Neuronal stem cell (in vitro differentiated cells): ENCODE results near the gene CDH13.

ENCODE experiments used
- DNase-seq: peaks from one replicate; pipeline ENCODE4 v3.0.0-alpha.2; 2013; ENCODE audit warnings: low spot score
- H2AFZ ChIP-seq: one replicate; pipeline ENCODE4 v1.6.1; 2013; ENCODE audit warnings: mild to moderate bottlenecking, low read length, inconsistent platforms
- H2AK5ac ChIP-seq: 2 replicates; pipeline ENCODE4 v1.6.1; 2013; ENCODE audit warnings: low read depth, mild to moderate bottlenecking, inconsistent platforms, low read length, moderate library complexity, mixed read lengths
- H2BK120ac ChIP-seq: 2 replicates; pipeline ENCODE4 v1.6.1; 2013; ENCODE audit warnings: low read depth, mild to moderate bottlenecking, inconsistent platforms, low read length, moderate library complexity, mixed read lengths
- H2BK12ac ChIP-seq: one replicate; pipeline ENCODE4 v1.6.1; 2013; ENCODE audit warnings: low read length, inconsistent platforms
- H2BK15ac ChIP-seq: 2 replicates; pipeline ENCODE4 v1.6.1; 2013; ENCODE audit warnings: mild to moderate bottlenecking, low read length, inconsistent platforms, mixed read lengths
- H2BK5ac ChIP-seq: one replicate; pipeline ENCODE4 v1.6.1; 2013; ENCODE audit warnings: inconsistent platforms, mild to moderate bottlenecking, low read length, moderate library complexity
- H3K14ac ChIP-seq: one replicate; pipeline ENCODE4 v1.6.1; 2013; ENCODE audit warnings: low read length, inconsistent platforms
- H3K18ac ChIP-seq: 2 replicates; pipeline ENCODE4 v1.6.1; 2013; ENCODE audit warnings: low read length, inconsistent platforms
- H3K23ac ChIP-seq: 2 replicates; pipeline ENCODE4 v1.6.1; 2013; ENCODE audit warnings: low read depth, mild to moderate bottlenecking, mixed read lengths, low read length, inconsistent platforms; ENCODE audit not compliant: poor library complexity
- H3K27ac ChIP-seq: replicated peaks from 3 replicates; pipeline ENCODE4 v1.5.1; 2013; ENCODE audit warnings: low read length, inconsistent platforms
- H3K27me3 ChIP-seq, 3 experiments: 2 replicates each; pipeline ENCODE4 v1.6.1; 2013; ENCODE audit warnings: low read length in 3 of 3, mild to moderate bottlenecking in 2 of 3, inconsistent platforms in 1 of 3, low read depth in 1 of 3, mixed read lengths in 1 of 3, moderate library complexity in 1 of 3; ENCODE audit not compliant: control insufficient read depth in 3 of 3, insufficient read depth in 3 of 3
- H3K36me3 ChIP-seq, 2 donors: replicated peaks in 1 of 2; 2 replicates each; pipeline ENCODE4 v1.6.1; 2013; ENCODE audit warnings: low read length in 2 of 2; ENCODE audit not compliant: control insufficient read depth in 2 of 2, insufficient read depth in 2 of 2
- H3K4ac ChIP-seq: 2 replicates; pipeline ENCODE4 v1.6.1; 2013; ENCODE audit warnings: inconsistent platforms, mild to moderate bottlenecking, low read length, moderate library complexity
- H3K4me1 ChIP-seq, 2 donors: 1 replicate in 1 of 2; 2 replicates in 1 of 2; pipeline ENCODE4 v1.6.1; 2013; ENCODE audit warnings: low read length in 2 of 2, low read depth in 1 of 2; ENCODE audit not compliant: control insufficient read depth in 2 of 2, insufficient read depth in 1 of 2
- H3K4me2 ChIP-seq: one replicate; pipeline ENCODE4 v1.6.1; 2013; ENCODE audit warnings: mild to moderate bottlenecking, low read length, inconsistent platforms; ENCODE audit not compliant: insufficient read depth, poor library complexity, severe bottlenecking
- H3K4me3 ChIP-seq, 2 donors: 2 replicates each; pipeline ENCODE4 v1.5.1; 2013; ENCODE audit warnings: low read length in 2 of 2, mild to moderate bottlenecking in 2 of 2, inconsistent platforms in 1 of 2, moderate library complexity in 1 of 2
- H3K79me1 ChIP-seq: one replicate; pipeline ENCODE4 v1.6.1; 2013; ENCODE audit warnings: low read depth, mild to moderate bottlenecking, inconsistent platforms, low read length, moderate library complexity
- H3K9ac ChIP-seq: one replicate; pipeline ENCODE4 v1.6.1; 2013; ENCODE audit warnings: mild to moderate bottlenecking, low read depth, low read length, inconsistent platforms; ENCODE audit not compliant: poor library complexity
- H3K9me3 ChIP-seq, 2 donors: replicated peaks in 1 of 2; 2 replicates each; pipeline versions ENCODE3 to v1.6.1; 2013; ENCODE audit warnings: low read length in 2 of 2, mild to moderate bottlenecking in 2 of 2, inconsistent platforms in 1 of 2, low read depth in 1 of 2, mixed read lengths in 1 of 2, moderate library complexity in 1 of 2; ENCODE audit not compliant: control insufficient read depth in 2 of 2, insufficient read depth in 1 of 2
- H4K8ac ChIP-seq: one replicate; pipeline ENCODE4 v1.6.1; 2013; ENCODE audit warnings: low read depth, mild to moderate bottlenecking, inconsistent platforms, low read length, moderate library complexity
- H4K91ac ChIP-seq: one replicate; pipeline ENCODE4 v1.6.1; 2013; ENCODE audit warnings: low read length, low read depth, mild to moderate bottlenecking, inconsistent platforms; ENCODE audit not compliant: poor library complexity
- WGBS, 2 donors: extraction: QIAGEN DNeasy Blood & Tissue Kit; methylation state at CpG; one replicate each; pipeline ENCODE4 v1.1.7; 2013; ENCODE audit warnings: missing lambda C conversion rate in 2 of 2, mixed read lengths in 1 of 2; ENCODE audit not compliant: insufficient read length in 2 of 2, insufficient replicate concordance in 1 of 2; ENCODE audit errors: extremely low coverage in 2 of 2; 5-methylcytosine and 5-hydroxymethylcytosine counted together

The CDH13 gene

GRCh38 chr16:83433201-83433600 lies 806.4 kb downstream of the CDH13 start:
- H3K27ac ChIP-seq: no peak overlapping the region
- H3K18ac ChIP-seq: no peak overlapping the region
- H3K9me3 ChIP-seq: no peaks in the 10 kb centered on the region
- H2BK15ac ChIP-seq: no peak overlapping the region
- no peak for DNase-seq
- H3K4me1 ChIP-seq: no peaks in the 10 kb centered on the region
- no peak overlapping the region for H3K4me3 ChIP-seq
- no peak overlapping the region for H3K4ac ChIP-seq
- WGBS, 2 donors: no CpG with 5 or more reads among the region's 3 CpGs
- H2BK12ac ChIP-seq: no peak overlapping the region
- no peak overlapping the region for H2AK5ac ChIP-seq
- H4K8ac ChIP-seq: no peak overlapping the region
- H3K79me1 ChIP-seq: no peaks in the 10 kb centered on the region
- no peaks in the 10 kb centered on the region for H3K36me3 ChIP-seq
- H3K23ac ChIP-seq: no peak overlapping the region
- no peaks in the 10 kb centered on the region for H3K27me3 ChIP-seq
- H4K91ac ChIP-seq: no peak overlapping the region
- no peak overlapping the region for H2BK5ac ChIP-seq
- H3K9ac ChIP-seq: no peak overlapping the region
- no peak overlapping the region for H2AFZ ChIP-seq
- H3K14ac ChIP-seq: no peak overlapping the region
- no peak overlapping the region for H3K4me2 ChIP-seq
- H2BK120ac ChIP-seq: no peak overlapping the region

DNA sequence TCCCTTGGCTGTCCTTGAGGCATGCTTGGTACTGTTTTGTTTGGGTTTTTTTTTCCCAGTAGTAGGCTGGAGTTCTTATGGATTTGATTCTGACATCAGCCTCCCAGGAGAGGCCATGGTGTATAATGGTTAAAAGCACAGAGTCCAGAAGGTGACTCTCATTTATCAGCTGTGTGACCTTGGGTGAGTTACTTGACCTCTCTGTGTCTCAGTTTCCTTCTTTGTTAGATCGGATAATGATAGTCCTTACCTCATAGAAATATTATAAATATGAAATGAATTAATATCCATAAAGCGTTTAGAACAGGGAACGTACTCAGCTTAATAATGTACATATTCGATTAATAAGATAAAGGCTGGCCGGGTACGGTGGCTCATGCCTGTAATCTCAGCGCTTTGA lies 810.3 kb downstream of the CDH13 start:
- no peak overlapping the region for H2BK120ac ChIP-seq
- no peak overlapping the region for H3K23ac ChIP-seq
- H3K27me3 ChIP-seq: no peaks in the 10 kb centered on the region
- no peak overlapping the region for H4K8ac ChIP-seq
- no peak overlapping the region for H3K4ac ChIP-seq
- H3K36me3 ChIP-seq: no peaks in the 10 kb centered on the region
- no peak overlapping the region for H3K18ac ChIP-seq
- H4K91ac ChIP-seq: no peak overlapping the region
- H3K4me3 ChIP-seq: no peak overlapping the region
- no peak overlapping the region for H2BK5ac ChIP-seq
- no peak overlapping the region for H2AFZ ChIP-seq
- no peak overlapping the region for H3K9ac ChIP-seq
- no peak overlapping the region for H2BK12ac ChIP-seq
- no peak overlapping the region for H2BK15ac ChIP-seq
- H3K4me1 ChIP-seq: no peaks in the 10 kb centered on the region
- H3K27ac ChIP-seq: no peak overlapping the region
- no CpG with 5 or more reads among the region's 7 CpGs for WGBS, 2 donors
- H3K14ac ChIP-seq: no peak overlapping the region
- H3K9me3 ChIP-seq: no peaks in the 10 kb centered on the region
- DNase-seq: no peak
- no peaks in the 10 kb centered on the region for H3K79me1 ChIP-seq
- H2AK5ac ChIP-seq: no peak overlapping the region
- no peak overlapping the region for H3K4me2 ChIP-seq

GRCh38 chr16:83438326-83438725 lies 811.6 kb downstream of the CDH13 start:
- no peak overlapping the region for H2BK15ac ChIP-seq
- H3K4me2 ChIP-seq: no peak overlapping the region
- no peak overlapping the region for H4K91ac ChIP-seq
- H2BK12ac ChIP-seq: no peak overlapping the region
- H3K4me3 ChIP-seq: no peak overlapping the region
- no peak overlapping the region for H3K9ac ChIP-seq
- H3K79me1 ChIP-seq: no peaks in the 10 kb centered on the region
- DNase-seq: no peak
- no peak overlapping the region for H3K14ac ChIP-seq
- no peak overlapping the region for H3K18ac ChIP-seq
- no peak overlapping the region for H2BK120ac ChIP-seq
- no peak overlapping the region for H2AK5ac ChIP-seq
- H3K27ac ChIP-seq: no peak overlapping the region
- no peak overlapping the region for H2BK5ac ChIP-seq
- no peaks in the 10 kb centered on the region for H3K36me3 ChIP-seq
- no peak overlapping the region for H2AFZ ChIP-seq
- no CpG with 5 or more reads among the region's 3 CpGs for WGBS, 2 donors
- H3K4ac ChIP-seq: no peak overlapping the region
- peaks cover 0 to 2% (median 0%) of the 10 kb centered on the region in 3 experiments for H3K27me3 ChIP-seq
- no peaks in the 10 kb centered on the region for H3K9me3 ChIP-seq
- H3K4me1 ChIP-seq: no peaks in the 10 kb centered on the region
- H4K8ac ChIP-seq: no peak overlapping the region
- H3K23ac ChIP-seq: no peak overlapping the region

DNA sequence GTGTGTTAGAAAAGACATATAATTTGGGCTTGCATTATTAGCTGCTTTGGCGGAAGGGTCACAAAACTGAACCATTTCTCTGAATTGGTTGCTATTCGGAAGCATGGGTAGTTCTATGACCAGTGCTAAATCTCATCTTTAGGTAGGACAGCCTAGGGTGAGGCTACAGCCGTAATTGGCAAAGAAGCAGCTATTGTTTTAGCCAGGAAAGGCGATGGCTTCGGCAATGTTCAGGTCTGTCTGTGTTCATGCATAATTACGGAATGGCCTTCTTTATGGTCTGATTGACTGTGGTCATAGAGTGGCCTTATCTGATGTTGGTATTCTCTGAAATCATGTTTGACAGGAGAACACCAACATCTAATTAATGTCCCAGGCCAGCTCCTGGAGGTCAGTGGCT lies 812.6 kb downstream of the CDH13 start:
- H3K79me1 ChIP-seq: no peaks in the 10 kb centered on the region
- no CpG with 5 or more reads among the region's 6 CpGs for WGBS, 2 donors

More for the DNA sequence above, 812.6 kb downstream of the CDH13 start:
- no peak overlapping the region for H3K27ac ChIP-seq
- H2BK15ac ChIP-seq: no peak overlapping the region
- no peak overlapping the region for H2BK120ac ChIP-seq
- H3K23ac ChIP-seq: no peak overlapping the region
- H3K14ac ChIP-seq: no peak overlapping the region
- H2AFZ ChIP-seq: no peak overlapping the region
- H2BK12ac ChIP-seq: no peak overlapping the region
- no peak overlapping the region for H4K91ac ChIP-seq
- H3K9ac ChIP-seq: no peak overlapping the region
- DNase-seq: no peak
- no peak overlapping the region for H3K4me2 ChIP-seq
- H3K27me3 ChIP-seq: peaks cover 0 to 2% (median 0%) of the 10 kb centered on the region in 3 experiments
- no peaks in the 10 kb centered on the region for H3K4me1 ChIP-seq
- H3K4ac ChIP-seq: no peak overlapping the region
- no peak overlapping the region for H3K18ac ChIP-seq
- no peak overlapping the region for H2AK5ac ChIP-seq
- no peaks in the 10 kb centered on the region for H3K36me3 ChIP-seq
- H4K8ac ChIP-seq: no peak overlapping the region
- H2BK5ac ChIP-seq: no peak overlapping the region
- no peak overlapping the region for H3K4me3 ChIP-seq
- H3K9me3 ChIP-seq: no peaks in the 10 kb centered on the region
